Activated naive CD4-positive, alpha-beta T cell treated with anti-CD3 and anti-CD28 coated beads, Interleukin-2, amount 10 ng/mL, durations not matched to agents 7 days and 5 days (primary cell): ENCODE data around the gene TRIB2.

Experiments used
- CTCF ChIA-PET: fragments of 350-600 bp; sonication (Branson Sonifier 250); formaldehyde crosslinking; loops from one replicate; lab custom pipeline; 2021; ENCODE audit warnings: antibody characterized with exemption; lab: Charles Lee
- DNase-seq: peaks from one replicate; pipeline ENCODE4 v3.0.0-alpha.2; 2020
- H3K27ac Mint-ChIP-seq: one replicate; pipeline ENCODE4 v1.8.0; 2021; ENCODE audit warnings: mild to moderate bottlenecking, moderate library complexity, mixed read lengths
- H3K27me3 Mint-ChIP-seq: one replicate; pipeline ENCODE4 v1.8.0; 2021; ENCODE audit warnings: mild to moderate bottlenecking, mixed read lengths
- H3K36me3 Mint-ChIP-seq: one replicate; pipeline ENCODE4 v1.8.0; 2021; ENCODE audit warnings: mixed read lengths
- H3K4me1 Mint-ChIP-seq: one replicate; pipeline ENCODE4 v1.8.0; 2021; ENCODE audit warnings: mixed read lengths
- H3K4me3 Mint-ChIP-seq: one replicate; pipeline ENCODE4 v1.8.0; 2021; ENCODE audit warnings: mild to moderate bottlenecking, moderate library complexity, mixed read lengths
- H3K9me3 Mint-ChIP-seq: one replicate; pipeline ENCODE4 v1.8.0; 2021; ENCODE audit warnings: mixed read lengths

The TRIB2 gene

DNA sequence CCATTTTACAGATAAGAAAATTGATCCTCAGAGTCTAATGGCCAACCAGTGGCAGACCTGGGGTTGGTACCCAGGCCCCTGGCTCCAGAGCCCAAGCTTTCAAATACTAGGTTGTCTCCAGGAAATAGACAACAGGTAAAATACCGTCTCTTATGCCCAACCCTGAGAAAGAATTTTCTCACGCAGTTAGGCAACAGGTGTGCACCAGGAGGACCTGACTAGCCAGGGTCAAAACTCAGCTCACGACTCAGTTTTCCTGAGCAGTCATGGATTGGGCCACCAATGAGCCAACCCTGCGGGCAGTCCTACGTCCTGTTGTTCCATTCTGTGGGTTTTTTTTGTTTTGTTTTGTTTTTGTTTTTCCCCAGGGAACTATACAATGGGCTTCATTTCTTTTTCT lies 13.5 kb downstream of the TRIB2 start:
- no peak for DNase-seq
- CTCF ChIA-PET, result no interaction called here
- peaks cover 92% of the 10 kb centered on the region for H3K36me3 Mint-ChIP-seq
- peaks cover 92% of the 10 kb centered on the region for H3K4me1 Mint-ChIP-seq
- H3K27ac Mint-ChIP-seq, result no peak overlapping the region
- H3K4me3 Mint-ChIP-seq, result no peak overlapping the region
- no peaks in the 10 kb centered on the region for H3K9me3 Mint-ChIP-seq
- H3K27me3 Mint-ChIP-seq, result no peaks in the 10 kb centered on the region

DNA sequence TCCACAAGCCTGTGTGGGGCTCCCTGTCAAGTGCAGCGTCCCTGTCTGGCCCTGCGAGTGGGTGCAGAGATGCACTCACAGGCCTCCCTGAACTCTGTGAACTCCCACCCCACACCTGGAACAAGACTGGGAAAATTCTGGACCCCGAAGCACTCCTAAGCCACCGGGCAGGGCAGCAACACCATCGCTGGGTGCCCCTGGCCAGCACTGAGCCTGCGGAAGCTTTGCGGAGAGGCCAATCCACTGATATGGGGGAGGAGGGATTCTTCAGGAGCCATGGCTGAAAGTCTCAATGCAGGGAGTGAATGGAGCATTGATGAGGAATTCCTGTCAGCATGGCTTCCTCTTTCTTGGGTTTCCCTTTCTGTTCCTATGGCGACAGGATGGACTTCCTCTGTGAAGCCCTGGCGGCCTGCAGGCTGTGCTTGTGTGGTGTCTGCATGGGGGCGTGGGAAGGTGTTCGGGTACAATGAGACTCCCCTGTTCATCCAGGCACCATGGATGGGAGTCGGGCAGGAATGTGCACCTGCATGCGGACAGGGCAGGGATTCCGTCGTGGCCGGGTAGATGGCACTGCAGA lies 15.1 kb downstream of the TRIB2 start:
- Mint-ChIP-seq H3K36me3 (peaks cover 91% of the 10 kb centered on the region), H3K27ac (no peak overlapping the region), H3K27me3 (no peaks in the 10 kb centered on the region), H3K4me3 (no peak overlapping the region), H3K9me3 (no peaks in the 10 kb centered on the region), H3K4me1 (peaks cover 85% of the 10 kb centered on the region)
- no peak for DNase-seq
- CTCF ChIA-PET, result no interaction called here

DNA sequence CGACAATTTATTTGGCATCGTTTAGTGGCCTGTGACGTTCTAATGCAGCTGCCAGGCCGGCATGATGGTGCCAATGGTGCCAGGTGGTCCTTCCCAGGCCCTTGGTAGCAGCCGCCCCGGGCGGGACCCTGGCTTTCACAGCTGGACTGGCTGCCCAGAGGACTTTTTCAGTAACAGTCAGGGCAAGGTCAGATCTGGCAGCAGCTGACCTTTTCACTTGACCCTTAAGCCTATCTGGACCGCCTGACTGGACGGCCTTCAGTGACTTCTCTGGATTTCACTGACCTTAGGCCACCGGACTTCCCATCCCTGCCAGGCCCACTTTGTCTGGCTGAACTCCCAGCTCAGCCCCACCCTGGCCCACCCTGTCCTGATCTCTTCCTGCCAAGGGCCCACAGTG lies 15.9 kb downstream of the TRIB2 start:
- CTCF ChIA-PET, result interaction anchor here (1.2 kb wide), 1 partner anchor 274 kb away, joined by 4 read pairs; no protein-coding TSS in a partner anchor
- H3K36me3 Mint-ChIP-seq, result peaks cover 90% of the 10 kb centered on the region
- no peaks in the 10 kb centered on the region for H3K27me3 Mint-ChIP-seq
- no peak overlapping the region for H3K4me3 Mint-ChIP-seq
- no peak overlapping the region for H3K27ac Mint-ChIP-seq
- H3K4me1 Mint-ChIP-seq, result peaks cover 79% of the 10 kb centered on the region
- no peaks in the 10 kb centered on the region for H3K9me3 Mint-ChIP-seq
- no peak for DNase-seq

DNA sequence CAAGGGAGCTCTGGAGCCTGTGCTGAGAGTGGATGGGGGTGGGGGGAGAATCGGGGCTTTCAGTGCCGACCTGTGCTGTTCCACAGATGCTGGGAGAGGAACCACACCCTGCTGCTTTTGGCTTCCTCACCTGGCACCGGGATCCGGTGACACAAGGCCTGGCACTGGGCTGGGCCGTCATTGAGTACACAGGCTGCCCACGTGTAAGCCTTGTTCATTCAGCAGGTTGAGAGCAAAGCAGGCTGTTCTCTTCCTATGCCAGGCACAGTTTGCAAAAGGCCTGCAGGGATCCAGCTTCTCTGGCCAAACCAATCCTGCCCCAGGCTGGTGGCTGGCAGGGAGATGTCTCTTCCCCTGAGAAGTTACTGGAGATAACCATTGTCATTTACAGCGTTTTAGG lies 17.1 kb downstream of the TRIB2 start:
- H3K4me1 Mint-ChIP-seq, result peaks cover 67% of the 10 kb centered on the region
- no peak overlapping the region for H3K4me3 Mint-ChIP-seq
- no peaks in the 10 kb centered on the region for H3K27me3 Mint-ChIP-seq
- CTCF ChIA-PET, result interaction anchor here (1.1 kb wide), 1 partner anchor 17 kb away, joined by 4 read pairs; the partner anchor contains the start of gene TRIB2
- no peak overlapping the region for H3K27ac Mint-ChIP-seq
- H3K9me3 Mint-ChIP-seq, result no peaks in the 10 kb centered on the region
- no peak for DNase-seq
- peaks cover 93% of the 10 kb centered on the region for H3K36me3 Mint-ChIP-seq

- Mint-ChIP-seq H3K27ac (no peak overlapping the region), H3K36me3 (peaks cover 92% of the 10 kb centered on the region), H3K4me3 (no peak overlapping the region), H3K4me1 (peaks cover 54% of the 10 kb centered on the region), H3K9me3 (no peaks in the 10 kb centered on the region), H3K27me3 (no peaks in the 10 kb centered on the region)
- no peak for DNase-seq
- CTCF ChIA-PET, result no interaction called here
These were observed 18.3 kb downstream of the TRIB2 start for GRCh38 chr2:12734914-12735654.

GRCh38 chr2:12737297-12737696 lies 20.6 kb downstream of the TRIB2 start:
- Mint-ChIP-seq H3K9me3 (no peaks in the 10 kb centered on the region), H3K4me3 (no peak overlapping the region), H3K4me1 (peaks cover 37% of the 10 kb centered on the region), H3K27me3 (no peaks in the 10 kb centered on the region), H3K27ac (no peak overlapping the region), H3K36me3 (peaks cover 89% of the 10 kb centered on the region)
- DNase-seq, result no peak
- CTCF ChIA-PET, result interaction anchor here (0.7 to 0.9 kb wide), 3 partner anchors 9 to 17 kb away, joined by 3 read pairs; no protein-coding TSS in a partner anchor

DNA sequence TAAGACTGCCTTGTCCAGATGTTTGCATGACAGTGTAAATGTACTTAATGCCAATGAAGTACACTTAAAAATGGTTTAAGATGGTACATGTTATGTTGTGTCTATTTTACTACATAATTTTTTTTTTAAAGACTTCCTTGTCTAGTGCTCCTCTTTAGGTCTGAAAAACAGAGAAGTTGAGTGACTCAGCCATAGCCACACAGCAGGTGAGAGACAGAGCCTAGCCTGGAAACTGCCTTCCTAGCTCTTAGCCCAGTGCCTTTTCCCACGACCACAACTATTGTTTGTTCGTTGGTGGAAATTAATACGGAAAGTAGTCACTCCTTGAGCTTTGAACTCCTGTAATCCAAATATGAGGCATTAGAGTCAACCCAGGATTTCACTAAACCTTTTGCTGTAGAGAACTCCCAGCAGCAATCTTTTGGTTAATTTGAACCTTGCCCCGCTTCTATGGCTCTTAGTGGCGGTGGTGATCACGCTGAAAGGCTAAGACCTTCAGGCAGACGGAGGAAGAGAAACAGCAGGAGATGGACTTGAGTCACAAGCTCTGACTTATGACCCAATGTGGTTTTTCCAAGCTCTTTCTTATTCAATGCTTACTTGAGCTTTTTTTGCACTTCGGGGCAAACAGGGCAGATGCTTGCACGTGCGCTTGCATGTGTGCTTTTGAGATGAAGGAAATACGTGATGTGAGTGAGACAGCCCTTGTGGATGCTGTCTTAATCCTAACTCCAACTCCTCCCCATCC lies 21.2 kb downstream of the TRIB2 start:
- Mint-ChIP-seq H3K27me3 (no peaks in the 10 kb centered on the region), H3K4me3 (no peak overlapping the region), H3K36me3 (peaks cover 90% of the 10 kb centered on the region), H3K4me1 (peaks cover 38% of the 10 kb centered on the region), H3K27ac (no peak overlapping the region), H3K9me3 (no peaks in the 10 kb centered on the region)
- CTCF ChIA-PET, result interaction anchor here (0.7 to 0.9 kb wide), 3 partner anchors 10 to 17 kb away, joined by 3 read pairs; no protein-coding TSS in a partner anchor
- no peak for DNase-seq

- Mint-ChIP-seq H3K4me3 (no peak overlapping the region), H3K9me3 (no peaks in the 10 kb centered on the region), H3K4me1 (peaks cover 33% of the 10 kb centered on the region), H3K36me3 (peaks cover 83% of the 10 kb centered on the region), H3K27me3 (no peaks in the 10 kb centered on the region), H3K27ac (no peak overlapping the region)
- CTCF ChIA-PET, result interaction anchor here (1.0 to 1.6 kb wide), 2 partner anchors 20 to 267 kb away, joined by 3 to 7 read pairs; no protein-coding TSS in a partner anchor
- no peak for DNase-seq
These were observed 23.1 kb downstream of the TRIB2 start for GRCh38 chr2:12739721-12740254.

DNA sequence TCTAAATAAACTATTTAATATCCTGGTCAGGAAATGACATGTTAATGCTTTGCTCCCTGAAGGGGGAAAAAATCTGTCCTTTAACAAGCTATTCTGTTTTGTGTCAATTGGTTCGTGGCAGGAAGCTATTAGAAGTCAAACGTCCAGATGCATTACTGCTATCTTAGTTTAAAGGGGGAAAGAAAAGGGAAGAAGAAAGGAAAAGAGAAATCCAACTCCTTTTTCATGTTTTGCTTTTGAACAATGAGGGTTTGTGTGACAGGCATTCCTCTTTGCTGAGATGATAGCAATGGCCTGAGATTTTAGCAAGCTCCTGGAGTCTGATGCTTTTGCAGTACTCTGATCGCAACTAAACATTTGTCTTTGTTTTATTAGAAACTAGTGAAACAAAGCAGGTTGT lies 24.6 kb downstream of the TRIB2 start:
- H3K27ac Mint-ChIP-seq, result no peak overlapping the region

GRCh38 chr2:12742891-12743290 lies 26.2 kb downstream of the TRIB2 start:
- CTCF ChIA-PET, result interaction anchor here (0.6 kb wide), 1 partner anchor 877 kb away, joined by 3 read pairs; no protein-coding TSS in a partner anchor

More for the DNA sequence above, 24.6 kb downstream of the TRIB2 start:
- DNase-seq, result no peak
- H3K36me3 Mint-ChIP-seq, result peaks cover 69% of the 10 kb centered on the region
- no peaks in the 10 kb centered on the region for H3K9me3 Mint-ChIP-seq
- H3K27me3 Mint-ChIP-seq, result no peaks in the 10 kb centered on the region
- no peak overlapping the region for H3K4me3 Mint-ChIP-seq
- H3K4me1 Mint-ChIP-seq, result peaks cover 22% of the 10 kb centered on the region
- CTCF ChIA-PET, result no interaction called here

DNA sequence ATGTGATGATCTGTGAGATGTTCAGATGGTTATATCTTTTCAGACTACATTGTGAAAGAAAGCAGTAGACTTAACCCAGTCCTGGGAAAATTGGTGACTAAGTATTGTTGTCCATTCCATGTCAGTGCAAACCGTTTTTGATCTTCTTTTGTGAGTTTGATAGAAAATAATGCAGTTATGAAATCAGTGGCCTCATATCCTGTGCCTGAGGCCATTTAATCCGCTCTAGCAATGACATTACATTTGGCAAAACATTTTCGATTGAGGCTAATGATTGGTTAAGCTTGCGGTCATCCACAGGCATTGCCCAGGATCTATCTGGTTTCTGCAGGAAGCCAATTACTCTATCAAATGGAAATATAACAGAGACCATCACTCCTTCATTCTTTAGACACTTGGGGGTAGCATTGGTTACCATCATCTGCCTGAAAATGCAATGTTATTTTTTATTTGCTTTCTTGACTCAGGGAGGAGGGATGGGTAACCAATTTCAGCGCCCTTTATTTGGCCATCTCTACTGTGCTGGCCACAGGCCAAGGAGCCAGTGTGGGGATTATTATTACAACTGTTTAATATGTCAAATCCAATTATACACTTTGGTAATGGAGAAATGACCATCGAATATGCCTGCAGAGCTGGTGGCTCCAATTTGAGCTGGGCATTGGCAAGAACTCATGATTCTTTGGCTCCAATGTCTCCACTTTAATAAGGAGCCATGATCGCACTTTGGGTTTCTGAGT lies 33.6 kb downstream of the TRIB2 start:
- Mint-ChIP-seq H3K27ac (no peak overlapping the region), H3K4me3 (no peak overlapping the region), H3K27me3 (peaks cover 4% of the 10 kb centered on the region), H3K9me3 (peaks cover 2% of the 10 kb centered on the region), H3K4me1 (no peaks in the 10 kb centered on the region), H3K36me3 (peaks cover 2% of the 10 kb centered on the region)
- DNase-seq, result no peak
- CTCF ChIA-PET, result no interaction called here

More at GRCh38 chr2:12742891-12743290, 26.2 kb downstream of the TRIB2 start:
- Mint-ChIP-seq H3K36me3 (peaks cover 55% of the 10 kb centered on the region), H3K27me3 (no peaks in the 10 kb centered on the region), H3K9me3 (no peaks in the 10 kb centered on the region), H3K27ac (no peak overlapping the region), H3K4me3 (no peak overlapping the region), H3K4me1 (peaks cover 18% of the 10 kb centered on the region)
- DNase-seq, result no peak

DNA sequence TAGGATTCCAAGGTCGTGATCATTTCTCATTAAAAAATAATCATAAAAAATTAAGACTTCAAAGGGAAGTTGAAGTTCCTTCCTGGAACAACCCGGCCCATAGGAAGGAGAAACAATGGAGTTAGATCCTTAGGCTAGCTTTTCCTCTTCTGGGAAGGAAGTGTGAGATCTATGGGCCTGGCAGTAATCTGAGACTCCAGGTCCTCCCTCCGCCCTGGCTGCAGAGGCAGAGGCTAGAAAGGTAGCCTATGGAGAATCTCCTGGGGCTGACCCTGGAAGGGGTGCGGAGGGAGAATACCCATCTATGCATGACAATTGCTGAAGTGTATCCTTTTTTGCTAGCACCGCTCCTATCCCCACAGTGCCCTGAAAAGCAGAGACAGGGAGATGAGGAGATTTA lies 37.9 kb downstream of the TRIB2 start:
- Mint-ChIP-seq H3K9me3 (no peaks in the 10 kb centered on the region), H3K27me3 (peaks cover 4% of the 10 kb centered on the region), H3K27ac (no peak overlapping the region), H3K4me1 (no peaks in the 10 kb centered on the region), H3K36me3 (no peaks in the 10 kb centered on the region), H3K4me3 (no peak overlapping the region)
- no peak for DNase-seq
- CTCF ChIA-PET, result no interaction called here

DNA sequence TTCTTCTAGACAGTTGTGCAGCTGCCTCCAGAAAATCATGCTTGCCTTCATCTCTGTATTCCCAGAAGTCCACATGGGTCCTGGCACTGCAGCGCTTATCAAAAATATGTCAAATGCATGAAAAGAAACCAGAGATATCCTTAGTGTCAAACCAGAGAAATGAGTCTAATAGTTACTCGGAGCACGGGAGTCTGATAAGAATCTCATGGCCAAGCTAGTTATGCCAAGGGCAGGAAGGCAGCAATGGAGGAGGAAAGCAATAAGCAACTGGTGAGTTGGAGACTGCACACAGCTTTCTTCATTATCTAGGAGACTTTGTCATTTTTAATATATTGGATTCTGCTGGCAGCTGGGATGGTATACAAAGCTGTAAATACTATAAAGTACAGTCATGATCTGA lies 38.6 kb downstream of the TRIB2 start:
- H3K27ac Mint-ChIP-seq, result no peak overlapping the region
- no peaks in the 10 kb centered on the region for H3K9me3 Mint-ChIP-seq
- H3K36me3 Mint-ChIP-seq, result no peaks in the 10 kb centered on the region
- CTCF ChIA-PET, result interaction anchor here (1.5 kb wide), 1 partner anchor 176 kb away, joined by 3 read pairs; no protein-coding TSS in a partner anchor
- no peak overlapping the region for H3K4me3 Mint-ChIP-seq
- no peak for DNase-seq
- peaks cover 4% of the 10 kb centered on the region for H3K27me3 Mint-ChIP-seq
- H3K4me1 Mint-ChIP-seq, result no peaks in the 10 kb centered on the region
